Fibroblast of villous mesenchyme (primary cell): Measurements from ENCODE around the gene CA5A. TPM values are rescaled to one million over a fixed set of nuclear protein-coding genes. Genes with fewer than 3 reads are reported as not detected.
A peak's percentile ranks its signal among the peaks of the same experiment; 100 is the strongest.

Experiments used
- DNase-seq: peaks from one replicate; pipeline ENCODE4 v3.0.0-alpha.2; 2010; ENCODE audit warnings: low read depth
- H3K4me3 ChIP-seq: 2 replicates; pipeline ENCODE4 v1.5.1; 2011; ENCODE audit warnings: low read depth, mild to moderate bottlenecking, low read length
- total RNA-seq: library from RNA; depleted of rRNA; stranded (reverse); fragments of >200 nt; gene quantifications from 2 replicates; pipeline ENCODE4 v1.2.3, GENCODE V29; 2012
- TF ChIP-seq, protein P1 (sequence below): IDR thresholded peaks from 2 replicates; pipeline ENCODE4 v1.5.1; 2012; ENCODE audit warnings: low read depth, mild to moderate bottlenecking, low read length; ENCODE audit not compliant: insufficient read depth

CA5A gene
- total RNA-seq, 1 donor, result not detected

DNA sequence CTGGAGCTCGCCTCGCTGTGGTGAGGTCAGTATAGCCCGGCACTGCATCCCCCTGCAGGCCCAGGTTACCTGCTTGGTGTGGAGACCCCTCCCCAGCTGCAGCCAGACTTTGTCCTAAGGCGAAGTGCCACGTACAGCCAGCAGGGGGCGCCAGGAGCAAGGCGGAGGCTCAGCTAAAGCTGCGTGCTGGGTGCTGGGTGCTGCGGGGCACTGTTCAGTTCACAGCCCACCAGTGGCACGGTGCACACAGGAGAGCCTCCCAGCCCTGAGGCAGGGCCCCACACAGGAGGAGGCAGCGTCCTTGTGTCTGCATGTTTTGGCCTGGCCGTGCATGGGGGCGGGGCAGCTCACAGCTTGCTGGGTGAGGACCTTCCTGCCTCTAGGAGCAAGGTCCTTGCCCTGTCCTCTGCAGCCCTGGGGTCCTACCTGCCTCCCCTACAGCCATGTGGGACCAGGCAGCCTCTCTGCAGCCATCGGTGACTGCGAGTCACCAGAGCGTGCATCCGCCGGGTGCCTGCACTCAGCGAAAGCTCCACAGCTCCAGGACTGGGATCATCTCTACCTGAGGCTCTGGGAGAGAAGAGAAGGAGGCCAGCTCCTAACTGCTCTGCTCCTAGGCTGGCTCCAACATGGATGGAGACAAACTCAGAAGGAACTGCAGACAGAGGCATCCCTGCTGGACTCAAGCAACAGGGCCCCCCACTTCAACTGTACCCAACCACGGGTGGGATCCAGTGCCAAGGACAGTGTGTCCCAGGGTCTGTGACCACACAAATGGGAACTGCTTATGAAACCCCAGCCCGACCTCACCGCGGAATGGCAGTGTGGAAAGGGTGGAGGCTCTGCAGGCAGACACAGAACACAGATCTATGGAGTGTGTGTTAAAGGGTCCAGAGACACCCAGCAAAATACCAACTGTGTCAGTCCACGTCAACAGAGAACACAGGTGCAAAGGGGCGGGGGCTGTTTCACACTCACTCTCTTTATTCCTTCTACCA lies 86.0 kb downstream of the CA5A start:
- TF ChIP-seq, protein P1, sequence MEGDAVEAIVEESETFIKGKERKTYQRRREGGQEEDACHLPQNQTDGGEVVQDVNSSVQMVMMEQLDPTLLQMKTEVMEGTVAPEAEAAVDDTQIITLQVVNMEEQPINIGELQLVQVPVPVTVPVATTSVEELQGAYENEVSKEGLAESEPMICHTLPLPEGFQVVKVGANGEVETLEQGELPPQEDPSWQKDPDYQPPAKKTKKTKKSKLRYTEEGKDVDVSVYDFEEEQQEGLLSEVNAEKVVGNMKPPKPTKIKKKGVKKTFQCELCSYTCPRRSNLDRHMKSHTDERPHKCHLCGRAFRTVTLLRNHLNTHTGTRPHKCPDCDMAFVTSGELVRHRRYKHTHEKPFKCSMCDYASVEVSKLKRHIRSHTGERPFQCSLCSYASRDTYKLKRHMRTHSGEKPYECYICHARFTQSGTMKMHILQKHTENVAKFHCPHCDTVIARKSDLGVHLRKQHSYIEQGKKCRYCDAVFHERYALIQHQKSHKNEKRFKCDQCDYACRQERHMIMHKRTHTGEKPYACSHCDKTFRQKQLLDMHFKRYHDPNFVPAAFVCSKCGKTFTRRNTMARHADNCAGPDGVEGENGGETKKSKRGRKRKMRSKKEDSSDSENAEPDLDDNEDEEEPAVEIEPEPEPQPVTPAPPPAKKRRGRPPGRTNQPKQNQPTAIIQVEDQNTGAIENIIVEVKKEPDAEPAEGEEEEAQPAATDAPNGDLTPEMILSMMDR, result peak; percentile 93
- peak; percentile 59 for DNase-seq
- no peak overlapping the region for H3K4me3 ChIP-seq

DNA sequence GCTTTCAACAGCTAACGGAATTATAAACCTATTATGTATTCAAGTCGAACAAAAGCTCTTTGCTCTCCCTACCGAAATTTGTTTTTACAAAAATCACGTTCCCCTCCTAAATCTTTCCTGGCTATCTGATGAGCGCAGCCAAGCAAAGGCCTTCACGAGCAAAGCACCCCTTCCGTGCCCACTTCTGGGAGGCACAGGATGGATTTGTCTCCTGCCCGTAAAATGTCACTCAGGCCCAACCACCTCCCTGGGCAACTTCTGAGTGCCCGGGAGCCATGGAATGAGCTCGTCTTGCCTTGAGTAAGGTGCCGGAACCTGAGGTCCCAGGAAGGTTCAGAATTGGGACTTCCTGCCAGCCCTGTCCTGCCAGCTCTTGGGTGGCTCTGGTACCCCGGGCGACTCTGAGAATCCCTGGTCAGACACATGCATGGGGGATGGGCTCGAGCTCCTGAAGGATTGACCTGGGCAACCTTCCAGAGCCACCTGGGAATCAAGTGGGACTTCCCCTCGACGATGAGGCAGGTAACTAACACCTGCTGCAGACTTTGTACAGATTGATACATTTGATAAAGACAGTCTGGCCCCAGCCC lies 86.8 kb downstream of the CA5A start:
- no peak for DNase-seq
- TF ChIP-seq, protein P1, result no peak
- H3K4me3 ChIP-seq, result no peak overlapping the region

DNA sequence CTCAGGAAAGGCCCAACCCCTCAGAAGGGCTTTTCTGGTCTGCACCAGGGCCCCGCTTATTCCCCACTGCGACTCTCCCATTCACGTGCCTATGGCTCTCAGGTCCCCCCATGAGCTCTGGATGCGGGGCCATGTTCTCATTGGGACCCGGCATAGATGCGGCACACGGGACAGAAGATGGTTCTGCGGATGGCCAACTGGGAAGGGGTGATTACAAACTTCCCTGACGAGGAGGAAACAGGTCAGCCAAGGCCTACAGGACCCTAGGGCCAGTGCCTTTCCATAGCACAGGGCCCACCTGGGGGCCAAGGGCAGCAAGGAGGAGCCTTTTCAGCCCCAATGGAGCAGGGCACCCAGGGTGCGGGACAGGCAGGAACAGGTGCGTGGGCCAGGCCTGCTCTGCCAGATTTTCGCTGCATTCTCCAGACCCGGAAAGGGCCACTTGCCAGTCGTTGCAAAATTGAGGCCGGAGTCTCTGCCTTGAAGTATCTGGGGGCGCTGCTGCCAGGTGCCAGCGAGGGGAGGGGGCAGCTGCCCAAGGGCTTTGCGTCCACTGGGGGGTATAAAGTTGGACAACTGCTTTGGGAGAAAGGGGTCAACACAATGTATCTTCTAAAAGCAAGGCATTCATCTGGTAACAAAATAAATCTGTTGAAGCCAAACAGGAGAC lies 87.5 kb downstream of the CA5A start:
- DNase-seq, result no peak
- TF ChIP-seq, protein P1, result no peak
- H3K4me3 ChIP-seq, result no peak overlapping the region

DNA sequence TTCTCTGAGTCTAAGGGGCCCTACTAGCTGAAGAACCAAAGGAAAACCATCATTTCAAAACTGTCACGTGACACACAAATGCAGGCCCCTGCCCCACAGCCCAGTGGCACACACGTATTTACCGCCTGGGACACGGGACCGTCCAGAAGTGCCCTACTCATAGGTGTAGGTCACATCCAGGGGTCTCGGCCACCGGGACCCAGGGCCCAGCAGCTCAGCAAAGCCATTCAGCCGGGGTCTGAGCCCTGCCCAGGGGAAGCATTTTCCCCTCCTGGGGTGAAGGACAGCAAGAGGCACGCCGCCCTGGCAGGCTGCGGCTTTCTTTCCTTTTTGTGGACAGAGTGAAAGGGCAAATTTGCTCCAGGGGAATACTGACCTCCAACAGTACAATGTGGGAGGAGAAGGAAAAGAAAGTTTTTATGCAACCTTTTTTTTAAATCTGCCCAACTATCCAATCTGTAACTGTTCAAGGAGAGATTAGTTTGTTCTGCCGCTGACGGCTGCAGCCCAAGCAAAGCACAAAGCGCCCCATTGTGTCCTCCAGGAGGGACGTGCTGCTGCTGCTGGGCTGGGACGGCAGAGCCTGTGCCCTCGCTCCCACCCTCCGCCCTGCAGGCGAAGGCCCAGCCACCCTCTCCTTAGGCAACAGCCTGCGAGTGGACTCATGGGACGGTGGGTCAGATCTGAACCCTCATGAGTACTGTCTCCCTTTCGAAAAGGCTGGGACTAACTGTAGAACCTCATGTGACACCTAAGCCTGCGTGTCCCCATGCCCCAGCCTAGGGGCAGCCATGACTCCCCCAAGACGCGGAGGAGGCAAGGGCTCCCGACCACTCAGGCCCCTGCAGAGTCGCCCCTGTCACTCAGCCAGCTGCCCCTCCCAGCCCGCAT lies 88.3 kb downstream of the CA5A start:
- TF ChIP-seq, protein P1, result no peak
- DNase-seq, result no peak
- H3K4me3 ChIP-seq, result no peak overlapping the region

DNA sequence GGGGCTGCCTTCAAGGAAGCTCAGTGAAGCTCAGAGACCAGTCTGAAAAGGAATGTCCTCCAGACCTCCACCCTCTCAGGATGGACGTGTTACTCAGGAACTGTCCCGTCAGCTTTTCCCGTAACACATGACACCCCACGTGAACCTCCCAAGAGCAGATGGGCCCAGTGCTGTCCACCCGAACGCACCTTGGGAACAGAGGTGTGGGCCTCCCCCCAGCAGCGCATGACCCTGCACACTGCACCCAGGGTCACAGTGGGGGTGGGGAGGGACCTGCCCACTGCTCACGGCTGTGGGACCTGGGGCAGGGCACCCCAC lies 88.9 kb downstream of the CA5A start:
- TF ChIP-seq, protein P1, result no peak
- no peak for DNase-seq

DNA sequence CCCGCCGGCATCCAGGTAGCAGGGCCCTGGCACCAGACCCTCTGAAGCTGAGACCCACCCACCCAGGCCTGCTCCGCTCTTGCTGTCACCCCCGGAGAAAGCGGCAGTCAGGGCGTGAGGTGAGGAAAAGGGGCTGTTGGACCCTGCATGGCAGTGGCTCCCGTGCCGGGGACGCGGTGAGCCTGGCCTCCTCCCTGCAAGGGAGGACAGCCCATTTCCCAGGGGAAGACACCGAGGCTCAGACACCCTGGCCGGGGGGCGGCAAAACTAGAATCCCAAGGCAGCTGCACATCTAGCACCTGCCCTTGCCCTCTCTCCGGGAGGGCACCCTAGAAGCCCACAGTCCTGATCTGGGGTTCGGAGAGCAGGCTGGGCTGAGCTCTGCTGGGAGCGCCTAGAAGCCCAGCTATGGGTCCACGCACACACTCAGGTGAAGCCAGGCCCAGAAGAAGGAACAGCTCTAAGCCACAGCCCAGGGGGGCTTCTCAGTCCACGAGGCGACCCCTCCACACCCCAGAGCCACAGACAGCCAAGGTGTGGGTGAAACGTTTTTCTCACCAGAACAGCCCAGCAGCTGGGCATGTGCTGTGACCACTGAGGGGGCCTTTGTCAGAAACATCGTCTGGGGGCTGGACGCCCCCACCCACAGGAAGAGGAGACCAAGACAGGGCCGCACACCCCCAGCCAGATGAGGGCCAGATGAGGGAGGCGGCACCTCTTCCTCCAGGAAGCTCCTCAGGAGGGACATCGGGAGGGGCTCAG lies 89.4 kb downstream of the CA5A start:
- DNase-seq, result no peak
- TF ChIP-seq, protein P1, result no peak
- H3K4me3 ChIP-seq, result no peak overlapping the region

More for the DNA sequence above, 88.9 kb downstream of the CA5A start:
- H3K4me3 ChIP-seq, result no peak overlapping the region
